HUES48 (cell line): ENCODE data around the gene FFAR4.

ENCODE experiments used
- H3K27ac ChIP-seq: one replicate; pipeline ENCODE4 v1.7.0; 2013; ENCODE audit warnings: low read depth, low read length, inconsistent platforms
- H3K27me3 ChIP-seq: 2 replicates; pipeline ENCODE4 v1.6.1; 2013; ENCODE audit warnings: mild to moderate bottlenecking, low read length; ENCODE audit not compliant: control insufficient read depth, insufficient read depth
- H3K36me3 ChIP-seq: 2 replicates; pipeline ENCODE4 v1.6.1; 2013; ENCODE audit warnings: low read length; ENCODE audit not compliant: control insufficient read depth, insufficient read depth
- H3K4me1 ChIP-seq: 2 replicates; pipeline ENCODE4 v1.6.1; 2013; ENCODE audit warnings: mild to moderate bottlenecking, low read length; ENCODE audit not compliant: control insufficient read depth, insufficient read depth
- H3K4me3 ChIP-seq: 2 replicates; pipeline ENCODE4 v1.5.1; 2013; ENCODE audit warnings: mild to moderate bottlenecking, low read depth, low read length
- H3K9ac ChIP-seq: 2 replicates; pipeline ENCODE4 v1.6.1; 2013; ENCODE audit warnings: mild to moderate bottlenecking, low read depth, low read length, moderate library complexity
- H3K9me3 ChIP-seq: 2 replicates; pipeline ENCODE4 v1.6.1; 2013; ENCODE audit warnings: low read length; ENCODE audit not compliant: control insufficient read depth, insufficient read depth

FFAR4 gene

DNA sequence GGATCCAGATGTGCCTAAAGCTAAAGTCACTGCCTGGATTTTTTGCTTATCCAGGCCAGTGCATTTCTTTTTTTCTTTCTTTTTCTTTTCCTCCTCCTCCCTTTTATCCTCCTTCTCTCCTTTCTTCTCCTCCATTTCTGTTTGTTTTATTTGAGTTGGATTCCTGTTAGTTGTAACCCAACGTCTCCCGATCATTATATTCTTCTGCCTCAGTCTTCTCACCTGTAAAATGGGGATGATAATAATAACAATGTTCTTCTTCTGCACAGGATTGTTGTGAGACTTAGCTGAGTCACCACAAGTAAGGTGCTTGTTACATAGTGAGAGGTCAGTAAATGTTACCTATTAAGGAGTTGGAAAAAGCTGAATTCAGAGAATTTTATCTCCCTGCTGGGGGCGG, 13.7 kb upstream of the FFAR4 start:
- Histone ChIP-seq H3K27ac (no peak overlapping the region), H3K9ac (no peak overlapping the region), H3K27me3 (no peaks in the 10 kb centered on the region), H3K4me3 (no peak overlapping the region), H3K9me3 (no peaks in the 10 kb centered on the region), H3K4me1 (peaks cover 6% of the 10 kb centered on the region; the same call in 1 of the 2 replicates), H3K36me3 (no peaks in the 10 kb centered on the region)

DNA sequence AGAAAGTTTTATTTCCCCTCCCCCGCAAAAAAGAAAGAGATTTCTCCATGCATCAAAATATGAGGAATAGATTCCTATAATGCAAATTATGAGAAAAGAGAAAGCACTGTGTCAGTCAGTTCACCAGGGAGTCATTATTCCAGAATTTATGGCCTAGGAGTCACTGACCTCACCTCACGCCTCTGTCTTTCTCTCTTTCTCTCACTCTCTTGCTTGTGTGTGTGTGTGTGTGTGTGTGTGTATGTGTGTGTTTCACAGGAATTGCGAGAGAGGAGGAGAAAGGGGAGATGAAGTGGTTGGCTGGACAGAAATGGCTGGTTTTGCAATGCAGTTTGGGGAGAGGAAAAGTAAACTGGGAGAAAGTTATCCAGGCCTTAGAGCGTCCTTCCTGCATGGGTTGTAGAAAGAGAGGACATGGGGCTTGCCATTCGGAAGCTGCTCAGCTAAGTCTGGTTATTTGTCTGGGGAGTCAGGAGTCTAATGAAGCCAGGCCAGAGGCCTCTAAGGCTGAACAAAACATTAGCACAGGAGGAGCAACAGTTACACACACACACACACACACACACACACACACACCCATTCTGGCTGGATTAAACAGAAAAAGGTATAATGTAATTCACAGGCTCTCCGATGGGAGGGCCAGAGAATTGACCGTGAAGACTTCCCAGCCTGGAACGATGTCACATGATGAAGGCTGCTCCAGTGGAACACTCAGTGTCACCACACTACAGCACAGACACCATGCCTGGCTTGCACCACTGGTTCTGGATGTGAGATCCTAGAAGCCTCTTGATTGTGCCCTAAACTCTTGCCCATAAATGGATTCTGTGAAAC, 12.8 kb upstream of the FFAR4 start:
- no peaks in the 10 kb centered on the region for H3K9me3 ChIP-seq
- no peak overlapping the region for H3K27ac ChIP-seq
- no peak overlapping the region for H3K4me3 ChIP-seq
- H3K27me3 ChIP-seq = no peaks in the 10 kb centered on the region
- no peaks in the 10 kb centered on the region for H3K36me3 ChIP-seq
- peaks cover 6% of the 10 kb centered on the region; the same call in 1 of the 2 replicates for H3K4me1 ChIP-seq
- no peak overlapping the region for H3K9ac ChIP-seq

DNA sequence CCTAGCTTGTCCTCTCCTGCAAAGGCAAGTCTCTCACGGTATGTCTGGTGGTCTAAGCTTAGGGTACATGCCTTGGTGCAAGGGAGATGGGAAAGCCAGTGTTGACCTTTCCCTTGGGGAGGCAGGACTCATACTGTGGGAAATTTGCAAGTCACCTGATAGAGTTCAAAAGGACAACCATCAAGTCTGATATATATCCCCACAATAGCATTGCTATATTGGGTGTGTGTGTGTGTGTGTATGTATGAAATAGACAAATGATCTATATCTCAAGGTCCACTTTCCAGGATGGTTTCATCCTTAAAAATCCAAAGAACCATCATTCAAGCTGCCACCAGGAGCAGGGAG, 12.2 kb upstream of the FFAR4 start:
- no peak overlapping the region for H3K4me3 ChIP-seq
- peaks cover 6% of the 10 kb centered on the region; the same call in 1 of the 2 replicates for H3K4me1 ChIP-seq
- H3K27me3 ChIP-seq = no peaks in the 10 kb centered on the region
- no peak overlapping the region for H3K27ac ChIP-seq
- H3K36me3 ChIP-seq = no peaks in the 10 kb centered on the region
- H3K9me3 ChIP-seq = no peaks in the 10 kb centered on the region
- no peak overlapping the region for H3K9ac ChIP-seq

DNA sequence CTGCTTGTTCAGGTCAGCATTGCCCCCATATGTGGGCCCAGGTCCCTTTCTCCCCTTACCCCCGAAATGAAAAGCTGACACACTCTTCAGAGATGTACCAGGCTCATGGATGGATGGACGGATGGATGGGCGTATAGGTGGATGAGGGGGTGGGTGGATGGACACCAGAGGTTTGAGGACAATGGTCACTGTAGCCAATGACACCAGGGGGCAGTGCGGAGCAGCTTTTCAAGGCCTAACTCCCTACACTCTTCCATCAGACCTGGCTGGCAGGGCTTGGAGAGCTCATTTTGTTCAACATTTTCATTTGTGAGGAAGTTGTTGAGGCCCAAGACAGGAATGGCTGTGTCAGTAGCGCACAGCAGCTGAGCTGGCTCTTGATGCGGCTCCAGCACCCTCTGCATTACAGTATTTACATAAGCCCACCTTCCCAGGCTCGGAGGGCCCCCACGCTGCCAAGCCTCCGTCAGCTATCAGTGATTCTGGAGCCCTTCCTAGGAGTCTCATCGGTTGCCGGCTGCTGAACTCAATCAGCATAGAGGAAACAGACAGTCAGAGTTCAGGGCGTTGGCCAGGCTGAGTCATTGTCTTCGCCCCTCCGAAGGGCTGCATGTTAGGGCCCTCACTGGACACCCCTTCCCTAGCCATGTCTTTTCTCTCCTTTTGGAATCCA, 11.6 kb upstream of the FFAR4 start:
- no peaks in the 10 kb centered on the region for H3K9me3 ChIP-seq
- H3K27ac ChIP-seq = no peak overlapping the region
- H3K27me3 ChIP-seq = peaks cover 4% of the 10 kb centered on the region; the same call in 1 of the 2 replicates
- H3K36me3 ChIP-seq = no peaks in the 10 kb centered on the region
- H3K4me1 ChIP-seq = peaks cover 6% of the 10 kb centered on the region; the same call in 1 of the 2 replicates
- no peak overlapping the region for H3K9ac ChIP-seq
- H3K4me3 ChIP-seq = no peak overlapping the region

GRCh38 chr10:93559490-93559889, 7.0 kb upstream of the FFAR4 start:
- peaks cover 6% of the 10 kb centered on the region; the same call in 1 of the 2 replicates for H3K4me1 ChIP-seq
- H3K36me3 ChIP-seq = no peaks in the 10 kb centered on the region
- H3K27ac ChIP-seq = no peak overlapping the region
- H3K9ac ChIP-seq = no peak overlapping the region
- H3K9me3 ChIP-seq = no peaks in the 10 kb centered on the region
- peaks cover 23% of the 10 kb centered on the region for H3K27me3 ChIP-seq
- no peak overlapping the region for H3K4me3 ChIP-seq

DNA sequence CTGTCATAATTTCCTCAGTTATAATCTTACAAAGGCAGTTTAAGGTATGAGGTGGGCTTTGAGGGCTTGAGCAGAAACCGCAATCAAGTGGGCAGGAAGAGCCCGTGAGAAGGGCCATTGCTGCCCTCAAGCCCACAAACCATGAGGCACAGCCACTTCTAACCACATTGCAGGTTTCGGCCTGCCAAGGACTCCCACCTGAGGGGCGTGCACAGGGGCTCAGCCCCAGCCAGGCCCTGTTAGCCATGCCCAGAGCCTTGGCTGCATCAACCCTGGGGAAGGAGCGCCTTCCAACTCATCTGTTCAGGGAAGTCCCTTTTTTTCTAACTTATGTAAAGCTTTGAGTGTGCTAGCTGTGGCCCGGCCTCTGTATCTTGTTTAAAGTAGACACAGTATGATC, 5.9 kb upstream of the FFAR4 start:
- peaks cover 34% of the 10 kb centered on the region for H3K27me3 ChIP-seq
- no peak overlapping the region for H3K9ac ChIP-seq
- H3K27ac ChIP-seq = no peak overlapping the region
- H3K4me1 ChIP-seq = no peaks in the 10 kb centered on the region
- H3K4me3 ChIP-seq = no peak overlapping the region
- H3K36me3 ChIP-seq = no peaks in the 10 kb centered on the region
- H3K9me3 ChIP-seq = no peaks in the 10 kb centered on the region

- peaks cover 79% of the 10 kb centered on the region for H3K27me3 ChIP-seq
- peaks cover 16% of the 10 kb centered on the region for H3K4me1 ChIP-seq
- no peaks in the 10 kb centered on the region for H3K36me3 ChIP-seq
- H3K9ac ChIP-seq = no peak overlapping the region
- no peaks in the 10 kb centered on the region for H3K9me3 ChIP-seq
- H3K4me3 ChIP-seq = no peak overlapping the region
- no peak overlapping the region for H3K27ac ChIP-seq
Observed at GRCh38 chr10:93565446-93565845, 1.0 kb upstream of the FFAR4 start.

- H3K27me3 ChIP-seq = peaks cover 89% of the 10 kb centered on the region
- no peaks in the 10 kb centered on the region for H3K9me3 ChIP-seq
- peaks cover 20% of the 10 kb centered on the region for H3K4me1 ChIP-seq
- no peak overlapping the region for H3K27ac ChIP-seq
- H3K4me3 ChIP-seq = peak overlapping the region; percentile 72
- H3K36me3 ChIP-seq = no peaks in the 10 kb centered on the region
- H3K9ac ChIP-seq = no peak overlapping the region
Observed at GRCh38 chr10:93567277-93568104, 1.0 kb downstream of the FFAR4 start.

GRCh38 chr10:93568105-93568390, 1.6 kb downstream of the FFAR4 start:
- Histone ChIP-seq H3K9ac (no peak overlapping the region), H3K4me3 (peak overlapping the region; percentile 28; the same call in 1 of the 2 replicates), H3K9me3 (no peaks in the 10 kb centered on the region), H3K36me3 (no peaks in the 10 kb centered on the region), H3K27ac (no peak overlapping the region), H3K27me3 (peaks cover 93% of the 10 kb centered on the region), H3K4me1 (peaks cover 20% of the 10 kb centered on the region)

GRCh38 chr10:93570383-93570782, 3.9 kb downstream of the FFAR4 start:
- Histone ChIP-seq H3K9me3 (no peaks in the 10 kb centered on the region), H3K36me3 (no peaks in the 10 kb centered on the region), H3K27ac (no peak overlapping the region), H3K27me3 (peaks cover 92% of the 10 kb centered on the region), H3K9ac (no peak overlapping the region), H3K4me1 (peaks cover 20% of the 10 kb centered on the region), H3K4me3 (no peak overlapping the region)

DNA sequence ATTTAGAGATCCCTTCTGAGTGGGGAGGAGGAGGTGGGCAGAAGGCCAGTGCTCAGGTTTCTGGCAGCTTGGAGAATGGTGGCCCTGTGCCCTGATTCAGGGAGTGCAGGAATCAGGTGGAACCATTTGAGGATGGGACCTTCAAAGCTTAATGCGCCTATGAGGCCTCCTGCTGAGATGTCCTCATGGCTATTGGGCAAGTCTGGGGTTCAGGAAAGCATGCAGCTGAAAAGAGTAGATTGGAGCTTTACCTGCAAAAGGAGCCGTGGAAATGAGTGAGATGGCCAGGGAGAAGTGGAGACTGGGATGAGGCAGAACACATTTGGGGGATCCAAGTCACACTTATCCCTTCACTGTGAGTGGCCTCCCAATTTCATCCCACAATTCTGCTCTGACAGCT, 6.1 kb downstream of the FFAR4 start:
- Histone ChIP-seq H3K27me3 (peaks cover 74% of the 10 kb centered on the region), H3K9me3 (no peaks in the 10 kb centered on the region), H3K27ac (no peak overlapping the region), H3K36me3 (no peaks in the 10 kb centered on the region), H3K4me3 (no peak overlapping the region), H3K4me1 (peaks cover 10% of the 10 kb centered on the region), H3K9ac (no peak overlapping the region)
